Measurements from ENCODE around the gene ANKS1A.

- TF ChIP-seq CTCF (conservative IDR thresholded peaks at IDR 0.05; ENCODE audit: low read depth, low read length), result no peak
- TF ChIP-seq POLR2A (IDR thresholded peaks at IDR 0.05; ENCODE audit: low read depth, low read length), result no peak
Observed at GRCh38 chr6:34866509-34866908, 22.5 kb upstream of the ANKS1A start.

Measured in IMR-90 (cell line).